Epithelial cell of proximal tubule (primary cell): ENCODE data around the gene CPNE7. TPM values are rescaled to one million over a fixed set of nuclear protein-coding genes. Genes with fewer than 3 reads are reported as not detected.
"Not testable (repeated sequence)": the region's sequence is repeated elsewhere in the genome, so short reads cannot be mapped to it uniquely, and the experiment has no call there.

Source experiments
- DNase-seq: peaks from one replicate; pipeline ENCODE4 v3.0.0-alpha.2; 2011; ENCODE audit warnings: low read depth
- H3K4me3 ChIP-seq: 2 replicates; pipeline ENCODE4 v1.5.1; 2011; ENCODE audit warnings: low read depth, mild to moderate bottlenecking, low read length
- CTCF ChIP-seq: conservative IDR thresholded peaks from 2 replicates; pipeline ENCODE4 v1.5.1; 2012; ENCODE audit warnings: low read depth, mild to moderate bottlenecking, low read length
- total RNA-seq: library from RNA; depleted of rRNA; stranded (reverse); fragments of >200 nt; gene quantifications from 2 replicates; pipeline ENCODE4 v1.2.3, GENCODE V29; 2015

Gene CPNE7
- total RNA-seq, 1 donor from 2014 or later: 20.2 TPM

DNA sequence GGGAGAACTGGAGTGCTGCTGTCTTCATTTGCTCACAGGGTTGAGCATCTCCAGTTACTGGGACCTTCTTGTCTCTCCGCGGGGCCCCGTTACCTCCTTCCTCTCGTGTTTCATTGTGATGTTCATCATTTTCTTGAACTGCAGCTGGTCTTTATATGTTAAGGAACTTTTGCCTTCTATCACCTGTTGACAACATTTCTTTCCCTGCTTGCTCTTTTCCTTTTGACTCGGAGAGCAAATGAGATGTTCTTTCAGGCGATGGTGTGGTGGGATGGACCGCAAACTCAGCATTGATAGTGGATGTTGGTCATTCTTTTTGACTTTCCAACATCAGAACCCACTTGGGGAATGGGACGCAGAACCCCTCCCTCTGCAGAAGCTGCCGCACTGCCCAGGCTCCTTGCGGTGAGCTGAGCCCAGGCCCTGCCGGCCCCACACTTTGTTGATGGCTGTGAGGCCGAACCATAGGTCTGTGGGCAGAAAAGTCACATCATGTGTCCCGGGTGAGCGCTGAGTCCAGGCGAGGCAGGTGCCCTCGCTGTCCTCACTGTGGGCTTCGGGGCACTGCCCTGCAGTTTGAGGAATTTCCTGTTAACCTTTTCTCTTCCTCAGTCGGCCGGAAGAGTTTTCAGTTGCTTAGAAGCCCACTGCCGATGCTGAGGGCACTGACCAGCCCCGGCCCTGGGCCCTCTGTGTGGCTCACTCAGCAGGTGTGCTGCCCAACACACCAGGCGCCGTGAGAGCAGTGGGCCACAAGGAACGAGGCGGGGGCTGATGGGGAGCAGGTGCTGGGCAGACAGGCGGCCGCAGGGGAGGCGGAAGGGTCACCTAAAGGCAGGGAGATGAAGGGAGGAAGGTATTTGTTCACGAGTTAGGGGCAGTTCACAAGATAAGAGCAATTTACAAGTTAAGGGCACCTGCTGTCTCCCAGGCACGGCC is 7.6 kb upstream of the CPNE7 start:
- no peak for TF ChIP-seq CTCF
- DNase-seq: no peak
- H3K4me3 ChIP-seq: no peak overlapping the region

DNA sequence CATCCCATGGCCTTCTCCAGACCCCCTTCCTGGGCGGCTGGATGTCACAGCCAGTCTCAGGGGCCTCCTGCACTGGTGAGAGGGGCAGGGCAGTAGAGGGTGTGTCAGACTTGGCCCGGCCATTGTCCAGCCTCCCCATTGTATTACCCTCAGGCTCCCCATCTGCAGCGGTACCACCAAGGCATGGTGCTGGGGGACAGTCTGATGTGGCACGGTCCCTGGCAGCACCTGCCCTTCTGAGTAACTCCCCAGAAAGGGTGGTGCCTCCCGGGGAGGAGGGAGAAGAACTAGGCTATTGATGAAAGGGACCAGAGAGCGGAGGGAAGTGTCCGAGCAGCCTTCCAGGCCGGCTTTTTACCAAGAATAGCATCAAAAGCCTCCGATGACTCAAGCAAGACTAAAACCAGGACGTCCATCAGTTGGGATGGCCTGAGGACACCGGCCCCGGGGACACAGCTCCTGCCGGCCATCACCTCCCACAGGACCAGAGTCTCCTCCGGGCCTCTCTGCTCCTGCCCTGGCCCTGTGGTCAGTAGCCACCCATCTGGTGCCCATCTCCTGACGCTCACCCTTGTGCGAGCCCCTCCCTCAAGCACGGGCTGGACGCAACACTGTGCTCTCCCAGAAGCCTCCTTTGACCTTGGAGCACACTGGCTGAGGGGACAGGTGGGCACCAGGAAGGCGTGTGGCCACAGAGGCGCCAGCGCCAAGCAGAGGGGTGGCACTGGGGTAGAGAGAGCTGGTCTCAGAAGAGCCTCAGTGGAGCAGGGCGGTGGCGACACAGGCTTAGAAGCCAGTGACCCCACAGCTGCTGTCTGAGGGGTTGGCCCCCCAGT is 5.8 kb upstream of the CPNE7 start:
- H3K4me3 ChIP-seq: no peak overlapping the region
- DNase-seq: no peak
- TF ChIP-seq CTCF: no peak

DNA sequence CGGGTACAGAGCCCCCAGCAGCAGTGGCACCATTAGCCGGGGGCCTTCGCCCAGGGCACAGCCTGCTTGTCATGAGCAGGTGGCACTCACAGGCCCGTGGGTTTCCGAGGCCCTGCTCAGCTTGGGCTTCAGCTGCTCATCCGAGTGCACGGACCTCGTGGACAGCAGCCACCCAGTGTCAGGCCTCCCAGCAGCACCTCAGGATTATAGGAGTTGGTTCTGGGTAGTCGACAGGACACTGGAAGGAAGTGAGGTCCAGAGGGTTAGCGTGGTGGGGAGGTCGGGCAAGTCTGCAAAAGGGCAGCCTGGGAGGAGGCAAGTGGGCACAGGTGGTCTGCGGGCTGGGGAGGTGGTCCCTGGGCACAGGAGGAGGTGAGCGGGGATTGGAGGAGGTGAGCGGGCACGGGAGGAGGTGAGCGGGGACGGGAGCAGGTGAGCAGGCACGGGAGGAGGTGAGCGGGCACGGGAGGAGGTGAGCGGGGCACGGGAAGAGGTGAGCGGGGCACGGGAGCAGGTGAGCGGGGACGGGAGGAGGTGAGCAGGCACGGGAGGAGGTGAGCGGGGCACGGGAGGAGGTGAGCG is 5.1 kb upstream of the CPNE7 start:
- no peak overlapping the region for H3K4me3 ChIP-seq
- DNase-seq: no peak
- no peak for TF ChIP-seq CTCF

DNA sequence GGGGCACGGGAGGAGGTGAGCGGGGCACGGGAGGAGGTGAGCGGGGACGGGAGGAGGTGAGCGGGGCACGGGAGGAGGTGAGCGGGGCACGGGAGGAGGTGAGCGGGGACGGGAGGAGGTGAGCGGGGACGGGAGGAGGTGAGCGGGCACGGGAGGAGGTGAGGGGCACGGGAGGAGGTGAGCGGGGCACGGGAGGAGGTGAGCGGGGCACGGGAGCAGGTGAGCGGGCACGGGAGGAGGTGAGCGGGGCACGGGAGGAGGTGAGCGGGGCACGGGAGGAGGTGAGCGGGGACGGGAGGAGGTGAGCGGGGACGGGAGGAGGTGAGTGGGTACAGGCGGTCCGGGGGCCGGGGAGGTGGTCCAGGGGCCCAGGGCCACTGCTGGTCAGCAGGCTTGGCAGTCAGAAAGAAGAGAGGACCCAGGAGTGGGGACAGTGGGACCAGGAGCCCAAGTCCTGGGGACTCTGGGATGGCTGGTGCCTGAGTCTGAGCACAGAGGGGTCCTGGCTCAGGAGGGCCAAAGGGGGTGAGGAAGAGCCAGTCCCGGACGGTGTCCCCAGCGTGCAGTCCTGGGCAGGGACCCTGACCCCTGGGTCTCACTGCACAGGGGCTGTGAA is 4.5 kb upstream of the CPNE7 start:
- not testable (repeated sequence) for H3K4me3 ChIP-seq, DNase-seq

DNA sequence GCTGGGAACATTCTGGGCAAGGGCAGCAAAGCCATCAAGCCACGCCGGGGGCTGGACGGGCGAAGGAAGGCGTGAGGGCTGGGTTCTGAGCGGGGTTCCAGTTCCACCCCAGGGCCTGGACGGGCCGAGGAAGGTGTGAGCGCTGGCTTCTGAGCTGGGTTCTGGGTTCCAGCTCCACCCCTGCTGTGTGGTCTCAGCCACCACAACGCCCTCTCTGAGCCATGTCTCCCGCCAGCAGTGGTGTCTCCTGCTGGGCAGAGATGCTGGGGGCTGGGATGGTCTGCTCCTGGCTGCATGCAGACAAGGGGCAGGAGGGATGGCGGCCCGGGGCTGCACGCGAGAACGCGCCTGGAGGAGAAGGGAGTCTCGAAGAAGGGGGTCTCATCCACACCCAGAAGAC is 3.9 kb upstream of the CPNE7 start:
- no peak overlapping the region for H3K4me3 ChIP-seq
- DNase-seq: no peak
- no peak for TF ChIP-seq CTCF

DNA sequence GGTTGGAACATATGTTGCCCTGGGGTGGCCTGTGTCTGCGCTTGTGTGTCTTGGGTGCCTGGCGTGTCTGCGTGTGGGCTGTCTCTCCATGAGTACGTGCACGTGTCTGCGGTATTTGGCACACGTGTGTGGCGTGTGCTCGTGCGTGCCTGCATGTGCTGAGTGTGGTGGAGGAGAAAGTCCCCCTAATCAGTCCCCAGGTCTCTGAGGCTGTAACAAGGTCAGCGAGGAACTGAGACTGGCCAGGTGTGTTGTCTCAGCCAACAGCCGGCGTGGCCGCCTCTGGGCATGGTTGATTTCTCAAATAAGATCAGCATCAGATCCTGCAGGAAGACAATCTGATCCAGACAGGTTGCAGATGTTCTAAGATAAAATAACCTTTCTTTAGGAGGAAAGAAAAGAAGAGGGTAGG is 3.5 kb upstream of the CPNE7 start:
- H3K4me3 ChIP-seq: no peak overlapping the region
- DNase-seq: no peak
- no peak for TF ChIP-seq CTCF
